ENCODE measurements around the gene SMIM35.

The SMIM35 gene

GRCh38 chr11:118086913-118087768 lies at the start of gene SMIM35:
Gene SMIM35 (minus strand): TSS chr11:118086963. CDS start chr11:118086757, 206 bp downstream.
- no peak for DNase-seq

DNA sequence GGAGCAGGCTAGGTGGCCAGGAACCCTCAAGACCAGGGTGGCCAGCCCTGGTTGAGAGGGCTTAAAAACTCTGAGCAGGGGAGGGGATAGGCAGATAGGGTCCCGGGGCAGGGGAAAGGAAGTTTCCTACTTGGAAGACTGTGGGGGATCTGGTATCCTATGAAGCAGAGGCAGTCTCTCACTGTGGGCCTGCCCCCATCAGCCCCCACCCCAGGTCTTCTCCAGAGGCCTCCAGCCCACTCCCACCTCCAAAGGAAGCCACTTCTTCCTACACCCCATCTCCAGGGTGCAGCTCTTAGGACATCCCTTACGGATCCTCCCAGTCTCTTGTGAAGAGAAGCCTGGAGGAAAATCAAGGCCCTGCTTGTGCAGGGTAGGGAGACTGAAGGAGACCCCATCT lies 49.6 kb upstream of the SMIM35 start:
- DNase-seq: no peak

DNA sequence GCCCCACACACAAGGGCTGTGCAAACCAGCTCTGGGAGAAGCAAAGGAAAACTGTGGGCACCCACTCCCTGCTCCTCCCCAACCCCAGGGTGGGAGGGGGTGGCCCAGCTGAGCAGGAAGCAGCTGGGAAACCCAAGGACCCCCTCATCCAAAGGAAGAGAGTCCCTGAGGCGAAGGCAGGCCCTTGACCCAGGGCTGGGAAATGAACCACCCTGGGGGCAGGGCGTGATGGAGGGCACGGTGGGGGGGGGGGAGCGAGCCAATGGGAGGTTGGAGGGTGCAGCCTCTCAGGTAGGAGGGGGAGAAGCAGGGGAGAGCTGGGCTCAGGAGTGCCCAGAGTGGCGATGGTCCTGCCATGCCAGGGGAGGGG lies 49.0 kb upstream of the SMIM35 start:
- no peak for DNase-seq

DNA sequence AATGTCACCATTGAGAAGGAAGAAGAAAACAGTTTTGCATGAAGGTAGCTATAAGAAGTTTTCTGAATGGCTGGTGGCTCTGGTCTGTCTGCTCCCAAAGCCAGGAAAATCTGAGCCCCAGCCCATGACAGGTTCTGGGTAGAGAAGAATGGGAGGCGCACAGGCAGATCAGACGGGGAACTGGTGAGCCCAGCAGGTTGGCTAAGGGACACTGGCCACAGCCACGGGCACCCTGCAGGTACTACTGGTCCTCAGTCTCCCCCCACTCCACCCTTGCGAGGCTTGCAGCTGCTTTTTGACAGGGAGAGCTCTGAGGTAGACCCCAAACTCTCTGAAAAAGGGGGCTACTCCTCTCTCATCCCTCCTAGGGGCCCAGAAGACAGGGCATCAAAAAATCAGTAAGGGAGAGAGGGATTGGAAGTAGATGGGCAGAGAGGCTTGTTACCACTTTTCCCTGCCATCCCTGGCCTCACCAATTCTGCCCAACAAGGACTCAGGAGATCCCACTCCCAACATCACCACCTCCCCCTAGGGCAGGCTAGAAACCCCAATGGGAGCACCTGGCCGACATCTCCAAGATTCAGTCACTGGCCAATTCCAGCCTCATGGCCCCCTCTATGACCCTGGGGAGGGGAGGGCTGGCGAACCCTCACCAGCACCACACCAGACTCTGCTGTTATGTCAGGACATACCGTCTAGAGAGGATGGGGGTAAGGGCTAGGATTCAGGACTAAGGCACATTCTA lies 48.5 kb upstream of the SMIM35 start:
- no peak for DNase-seq

DNA sequence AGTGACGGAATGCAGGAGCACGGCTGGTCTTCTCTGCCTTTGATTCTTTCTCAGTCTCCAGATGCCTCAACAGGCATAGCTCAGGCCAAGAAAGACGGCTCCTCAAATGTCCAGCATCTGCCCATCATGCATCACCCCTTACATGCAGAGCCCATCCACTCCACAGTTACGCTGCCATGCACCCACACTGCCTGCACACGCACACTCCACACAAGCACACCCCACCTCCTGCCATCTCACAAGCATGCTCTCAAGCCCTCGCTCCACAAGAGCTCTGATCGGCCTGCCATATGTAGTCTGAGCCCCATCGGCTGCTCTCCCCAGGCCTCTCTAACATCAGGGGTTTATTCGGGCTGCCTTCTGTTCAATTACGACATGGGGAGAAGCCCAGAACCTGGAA lies 47.1 kb upstream of the SMIM35 start:
- DNase-seq: no peak

DNA sequence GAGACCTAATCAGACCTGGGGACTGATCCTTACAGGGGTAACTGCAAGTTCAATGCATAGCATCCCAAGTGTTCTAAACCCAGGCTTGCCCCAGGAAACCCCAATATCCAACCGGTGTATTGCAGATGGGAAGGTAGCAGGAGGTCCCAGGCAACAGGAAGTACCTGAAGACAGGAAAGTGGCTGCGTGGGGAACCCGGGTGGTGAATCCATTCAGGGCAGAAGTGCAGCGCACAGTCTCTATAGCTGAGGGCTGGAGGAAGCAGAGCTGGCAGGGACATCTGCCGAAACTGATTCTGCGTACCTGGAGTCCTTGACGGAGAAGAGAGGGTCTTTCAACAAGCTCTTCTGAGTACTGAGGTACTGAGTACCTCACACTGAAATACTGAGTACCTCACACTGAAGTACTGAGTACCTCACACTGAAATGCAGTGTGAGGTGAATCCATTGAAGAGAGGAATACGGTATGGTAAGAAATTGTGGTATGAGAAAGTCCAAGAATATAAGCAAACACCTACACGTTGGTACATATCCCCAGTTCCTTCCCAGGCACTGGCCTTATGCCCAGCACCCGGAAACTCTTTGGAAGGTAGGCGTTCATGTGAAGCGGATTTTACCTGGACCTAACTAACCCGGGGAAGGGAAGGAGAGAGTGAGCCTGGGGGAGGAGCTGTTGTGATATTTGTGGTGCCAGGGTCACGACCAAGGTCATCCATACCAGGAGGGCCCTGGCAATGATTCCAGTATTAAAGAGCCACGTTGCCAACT lies 45.8 kb upstream of the SMIM35 start:
- no peak for DNase-seq

DNA sequence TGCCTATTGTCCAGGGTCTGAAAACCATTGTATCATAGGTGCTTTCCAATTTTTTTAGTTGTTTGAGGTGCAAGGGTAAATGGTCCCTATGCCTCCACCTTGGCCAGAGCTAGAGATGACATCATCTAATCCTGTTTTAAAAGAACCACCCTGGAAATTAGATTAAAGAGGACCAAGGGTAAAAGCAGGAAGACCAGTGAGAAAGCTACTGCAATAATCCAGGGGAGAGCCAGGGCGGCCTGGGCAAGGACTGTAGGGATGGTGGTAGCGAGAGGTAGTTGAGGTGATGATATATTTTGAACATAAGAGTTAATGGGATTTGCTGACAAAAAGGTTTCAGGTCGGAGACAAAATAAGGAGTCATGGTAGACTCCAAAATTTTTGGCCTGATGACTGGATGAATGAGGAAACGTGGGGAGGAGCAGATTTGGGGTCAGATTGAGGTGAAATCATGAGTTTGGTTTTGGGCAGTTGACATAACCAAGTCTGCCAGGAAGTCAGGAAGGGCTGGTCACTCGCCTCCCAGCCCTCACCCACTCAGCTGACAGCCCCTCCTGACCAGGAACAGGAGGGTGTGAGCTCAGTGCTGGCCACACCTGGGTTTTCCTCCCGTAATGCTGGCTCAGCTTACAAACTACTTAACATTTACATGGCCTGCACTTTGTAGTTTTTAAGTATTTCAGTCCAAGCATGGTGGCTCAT lies 42.9 kb upstream of the SMIM35 start:
- DNase-seq: no peak

GRCh38 chr11:118128721-118129470 lies 42.1 kb upstream of the SMIM35 start:
- DNase-seq: no peak

GRCh38 chr11:118128310-118128709 lies 41.5 kb upstream of the SMIM35 start:
- DNase-seq: no peak

DNA sequence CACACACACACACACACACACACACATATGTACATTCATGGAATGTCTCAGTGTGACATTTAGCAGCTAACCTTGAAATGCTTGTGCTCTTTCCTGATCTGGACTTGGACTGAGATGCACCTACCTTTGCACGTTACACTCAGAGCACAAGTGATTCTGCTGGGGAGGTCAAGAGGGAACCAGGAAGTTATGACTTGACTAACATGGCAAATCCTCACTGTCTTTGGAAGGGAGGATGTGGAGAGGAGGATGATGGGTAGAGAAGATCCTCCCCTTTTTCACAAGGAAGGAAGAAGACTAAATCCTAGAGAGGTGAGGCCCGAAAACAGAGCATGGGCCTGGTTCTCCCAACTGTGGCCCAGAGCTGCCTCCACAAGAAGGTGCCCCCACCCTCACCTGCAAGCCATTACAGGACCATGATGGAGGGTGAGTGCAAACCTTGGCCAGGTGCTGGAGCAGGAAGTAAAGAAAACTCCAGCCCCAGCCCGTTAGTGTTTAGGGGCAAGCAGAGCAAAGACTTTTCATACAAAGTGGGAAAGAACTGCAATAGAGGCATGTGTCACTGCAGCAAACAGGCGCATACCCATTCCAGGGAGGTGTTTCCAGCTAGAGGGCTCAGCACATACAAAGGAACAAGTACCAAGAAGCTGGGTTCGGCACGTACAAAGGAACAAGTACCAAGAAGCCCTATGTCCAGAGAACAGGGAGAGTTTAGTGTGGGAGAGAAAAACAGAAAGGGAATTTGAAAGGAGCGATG lies 39.5 kb upstream of the SMIM35 start:
- no peak for DNase-seq

DNA sequence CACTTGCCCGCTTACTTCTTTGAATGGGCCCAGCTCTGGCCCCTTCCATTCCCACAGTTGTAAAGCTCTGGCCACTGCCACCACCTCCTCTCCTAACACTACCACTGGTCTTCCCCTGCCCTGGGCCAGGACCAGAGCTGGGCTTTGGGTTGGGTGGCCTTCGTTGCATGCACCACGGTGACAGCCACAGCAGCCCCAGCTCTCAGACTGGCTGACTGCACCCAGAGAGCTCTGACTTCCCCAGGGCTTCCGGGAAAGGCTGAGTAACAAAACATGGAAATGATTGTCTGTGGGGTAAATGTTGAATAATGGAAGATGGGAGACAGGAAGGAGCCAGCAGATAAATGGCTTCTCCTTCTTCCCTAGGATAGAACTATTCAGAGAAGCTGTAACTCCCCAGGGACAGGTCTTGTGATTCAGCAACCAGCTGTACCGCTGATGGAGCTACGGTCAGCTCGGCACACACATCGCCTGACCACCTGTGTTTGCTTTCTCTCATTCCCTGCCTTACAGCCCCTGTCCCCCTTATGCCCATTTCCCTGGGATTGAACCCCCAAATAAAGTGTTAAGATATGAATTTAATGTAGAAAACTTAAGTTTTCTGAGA lies 38.3 kb upstream of the SMIM35 start:
- DNase-seq: no peak

DNA sequence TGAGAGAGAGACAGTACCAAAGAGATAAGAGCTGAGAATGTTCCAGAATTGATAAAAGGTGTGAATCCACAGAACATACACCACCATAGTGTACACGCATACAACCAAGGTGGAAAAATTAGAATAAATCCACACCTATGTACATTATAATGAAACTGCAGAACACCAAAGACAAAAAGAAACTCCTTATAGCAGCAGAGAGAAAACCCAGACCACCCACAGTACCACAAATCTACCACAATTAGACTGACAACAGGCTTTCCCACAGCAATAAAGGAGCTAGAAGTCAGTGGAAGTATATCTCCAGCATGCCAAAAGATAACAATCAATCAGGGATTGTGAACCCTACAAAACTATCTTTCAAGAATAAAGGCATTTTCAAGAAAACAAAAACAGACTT lies 34.0 kb upstream of the SMIM35 start:
- no peak for DNase-seq

GRCh38 chr11:118117790-118118601 lies 31.2 kb upstream of the SMIM35 start:
- no peak for DNase-seq

GRCh38 chr11:118115048-118115447 lies 28.3 kb upstream of the SMIM35 start:
- DNase-seq: no peak

DNA sequence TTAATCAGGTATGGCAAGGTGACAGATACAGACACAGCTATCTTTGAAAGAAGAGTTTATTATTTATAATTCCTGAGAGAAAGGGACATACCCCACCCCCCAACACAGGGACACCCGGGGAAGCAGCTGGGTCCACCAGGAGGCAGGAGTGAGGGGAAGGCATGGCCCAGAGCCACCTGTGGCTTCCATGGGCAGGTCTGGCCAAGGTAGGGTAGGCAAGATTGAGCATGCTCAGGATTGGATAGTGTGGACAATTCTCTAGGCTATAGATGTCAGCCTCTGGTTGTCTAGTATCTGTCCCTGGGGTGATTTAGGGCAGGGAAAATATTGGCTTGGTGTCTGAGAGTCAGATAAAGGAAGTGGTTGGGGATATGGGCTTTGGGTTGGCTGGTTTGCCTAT lies 27.5 kb upstream of the SMIM35 start:
- DNase-seq: no peak

DNA sequence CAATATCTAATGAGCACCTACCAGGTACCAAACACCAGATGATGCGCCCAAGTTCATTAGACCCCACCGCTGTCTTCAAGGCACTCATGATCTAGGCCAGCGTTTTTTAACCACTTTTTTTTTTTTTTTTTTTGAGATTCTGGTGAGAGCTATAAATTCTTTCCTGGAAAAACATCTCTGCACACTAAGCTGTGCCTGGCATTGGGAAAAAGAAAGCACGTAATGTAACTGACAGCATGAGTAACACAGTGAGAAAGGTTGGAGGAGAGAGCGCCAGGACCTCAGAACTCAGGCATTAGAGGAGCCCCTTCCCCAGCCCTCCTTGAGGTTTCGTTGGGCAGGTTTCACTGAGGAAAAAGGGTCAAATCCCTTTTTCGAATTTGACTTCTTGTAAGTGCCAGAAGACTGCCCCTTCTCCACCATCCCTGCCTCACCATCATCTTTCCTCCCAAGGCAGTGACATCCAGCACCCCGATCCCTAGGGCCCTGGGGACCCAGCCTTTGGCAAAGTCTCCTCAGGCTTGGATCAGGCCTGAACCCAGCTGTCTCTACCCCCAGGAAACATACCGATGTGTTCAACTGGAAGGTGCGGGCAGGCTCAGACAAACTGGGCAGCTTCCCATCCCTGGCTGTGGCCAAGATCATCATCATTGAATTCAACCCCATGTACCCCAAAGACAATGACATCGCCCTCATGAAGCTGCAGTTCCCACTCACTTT lies 26.1 kb upstream of the SMIM35 start:
- no peak for DNase-seq

GRCh38 chr11:118111744-118112035 lies 24.9 kb upstream of the SMIM35 start:
- no peak for DNase-seq

GRCh38 chr11:118111019-118111743 lies 24.4 kb upstream of the SMIM35 start:
- DNase-seq: no peak

GRCh38 chr11:118109231-118109630 lies 22.5 kb upstream of the SMIM35 start:
- DNase-seq: no peak

Measured in islet precursor cell (in vitro differentiated cells).